Right cardiac atrium (tissue), 5 donors: ENCODE data around the gene ZRANB1. TPM values are rescaled to one million over a fixed set of nuclear protein-coding genes. Genes with fewer than 3 reads are reported as not detected.

Experiments
- ATAC-seq, 2 donors: fragments of 200-7000 bp; cut with Tn5 transposase; one replicate each; pipeline versions ENCODE4 v1.8.0 to v1.9.1; 2020; ENCODE audit warnings: moderate library complexity in 2 of 2, mild to moderate bottlenecking in 1 of 2
- DNase-seq, 3 donors: peaks; one replicate each; pipeline ENCODE4 v3.0.0-alpha.2; 2020
- H3K27ac ChIP-seq: one replicate; pipeline ENCODE4 v1.5.1; 2013; ENCODE audit warnings: mild to moderate bottlenecking, low read length, control low read depth, moderate library complexity
- H3K27me3 ChIP-seq: one replicate; pipeline ENCODE4 v1.6.1; 2013; ENCODE audit not compliant: control insufficient read depth, insufficient read depth
- H3K4me1 ChIP-seq: one replicate; pipeline ENCODE4 v1.6.1; 2013; ENCODE audit warnings: low read length; ENCODE audit not compliant: control insufficient read depth, insufficient read depth
- H3K4me3 ChIP-seq: one replicate; pipeline ENCODE4 v1.5.1; 2013; ENCODE audit warnings: low read length, control low read depth
- H3K9me3 ChIP-seq: one replicate; pipeline ENCODE4 v1.6.1; 2013; ENCODE audit warnings: low read length; ENCODE audit not compliant: control insufficient read depth
- WGBS: extraction: QIAGEN DNeasy Blood & Tissue Kit; methylation state at CpG from one replicate; pipeline ENCODE4 v1.1.7; 2013; 5-methylcytosine and 5-hydroxymethylcytosine counted together
- intact Hi-C, 4 donors: fragments of 100-400 bp; cut with DNase I; formaldehyde crosslinking; loops; one replicate each; pipeline versions ENCODE4 v1.11.0 to v1.14.0; 2022 to 2023
- polyA plus RNA-seq: library from polyadenylated mRNA; stranded (reverse); fragments of 200-250 nt; gene quantifications from one replicate; pipeline ENCODE4 v1.2.3, GENCODE V29; 2013
- total RNA-seq, 4 donors: library from RNA; stranded (reverse); fragmentation: NEBNext Ultra II Directional; extraction: Animal tissue kit (Norgen Biotek cat#: 25700); gene quantifications; one replicate each; pipeline ENCODE4 v1.2.1, GENCODE V29; 2021
- donor health status: healthy with polysubstance abuse.
- donor health status: DM: no; HTN: yes; CAD: no.
- donor health status: DM: no; HTN: no; CAD: no.
- donor health status: DM: no; HTN: yes; CAD: no; lungs with severe emphysema.
- donor health status: DM: yes; HTN: yes; CAD: no.

Gene ZRANB1
- total and polyA plus RNA-seq, 5 donors = 14.4 to 32.2 (median 27.7) TPM

GRCh38 chr10:124999433-125000365, 57.8 kb downstream of the ZRANB1 start:
- Histone ChIP-seq H3K27me3 (no peaks in the 10 kb centered on the region), H3K4me1 (peaks cover 23% of the 10 kb centered on the region), H3K9me3 (no peaks in the 10 kb centered on the region), H3K4me3 (no peak overlapping the region), H3K27ac (peak overlapping the region; percentile 49)
- intact Hi-C loops = loop anchor here in 2 of 4 donors (10.0 kb wide), 1 partner anchor 45 kb away; no protein-coding TSS in a partner anchor
- ATAC-seq (peak; percentile 66 to 68), DNase-seq (peak; percentile 76 to 90 (median 86))
- WGBS = 48% methylated on average over 29 of the region's 29 CpGs

DNA sequence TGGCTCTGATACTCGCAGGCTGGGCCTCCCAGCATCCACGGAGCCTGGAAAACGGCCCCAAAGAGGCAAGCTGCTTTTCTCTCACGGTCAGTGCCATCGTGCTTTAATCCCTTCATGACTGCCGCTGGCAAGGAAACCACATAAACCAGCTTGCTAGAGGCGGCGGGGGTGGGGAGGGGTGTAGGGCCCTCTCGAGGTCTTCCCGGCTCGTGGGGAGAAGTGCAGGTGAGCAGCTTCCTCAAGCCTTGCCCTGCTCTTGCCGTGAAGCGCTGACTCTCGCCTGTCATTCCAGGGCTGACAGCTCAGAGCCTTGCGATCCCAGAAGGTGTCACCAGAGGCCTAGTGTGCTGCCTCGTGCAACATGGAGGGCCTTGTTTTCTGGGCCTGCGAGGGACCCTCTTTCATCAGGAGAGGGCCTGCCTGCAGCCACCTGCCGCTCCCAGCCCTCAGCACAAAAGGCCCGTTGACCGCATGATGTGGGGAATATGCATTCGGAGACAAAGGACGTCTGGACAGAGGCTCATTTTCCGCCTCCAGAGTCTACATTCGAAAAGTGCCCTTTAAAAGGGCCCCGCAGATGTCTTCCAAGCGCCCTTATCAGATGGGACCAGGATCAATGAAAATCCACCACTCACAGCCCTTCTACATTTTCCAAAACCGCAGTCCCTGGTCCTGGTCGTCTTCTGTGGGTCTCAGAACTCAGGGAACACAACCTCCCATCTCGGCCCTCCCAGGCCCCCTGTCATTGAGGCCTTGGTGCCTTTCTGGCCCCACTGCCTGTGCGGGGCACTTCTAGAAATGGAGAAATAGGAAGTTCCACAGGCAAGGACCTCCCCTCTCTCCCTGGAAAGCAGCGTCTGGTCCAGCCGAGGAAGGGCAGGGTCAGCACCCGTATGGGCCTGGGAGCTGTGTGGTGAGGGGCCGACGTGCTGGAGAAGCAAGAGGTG, 58.7 kb downstream of the ZRANB1 start:
- Histone ChIP-seq H3K27ac (peak overlapping the region; percentile 46), H3K9me3 (no peaks in the 10 kb centered on the region), H3K4me3 (no peak overlapping the region), H3K4me1 (peaks cover 23% of the 10 kb centered on the region), H3K27me3 (no peaks in the 10 kb centered on the region)
- intact Hi-C loops = no loop called here
- WGBS = 48% methylated on average over 35 of the region's 35 CpGs
- DNase-seq = peak in 2 of 3 donors; percentile 59 to 71
- peak; percentile 16 to 25 for ATAC-seq

DNA sequence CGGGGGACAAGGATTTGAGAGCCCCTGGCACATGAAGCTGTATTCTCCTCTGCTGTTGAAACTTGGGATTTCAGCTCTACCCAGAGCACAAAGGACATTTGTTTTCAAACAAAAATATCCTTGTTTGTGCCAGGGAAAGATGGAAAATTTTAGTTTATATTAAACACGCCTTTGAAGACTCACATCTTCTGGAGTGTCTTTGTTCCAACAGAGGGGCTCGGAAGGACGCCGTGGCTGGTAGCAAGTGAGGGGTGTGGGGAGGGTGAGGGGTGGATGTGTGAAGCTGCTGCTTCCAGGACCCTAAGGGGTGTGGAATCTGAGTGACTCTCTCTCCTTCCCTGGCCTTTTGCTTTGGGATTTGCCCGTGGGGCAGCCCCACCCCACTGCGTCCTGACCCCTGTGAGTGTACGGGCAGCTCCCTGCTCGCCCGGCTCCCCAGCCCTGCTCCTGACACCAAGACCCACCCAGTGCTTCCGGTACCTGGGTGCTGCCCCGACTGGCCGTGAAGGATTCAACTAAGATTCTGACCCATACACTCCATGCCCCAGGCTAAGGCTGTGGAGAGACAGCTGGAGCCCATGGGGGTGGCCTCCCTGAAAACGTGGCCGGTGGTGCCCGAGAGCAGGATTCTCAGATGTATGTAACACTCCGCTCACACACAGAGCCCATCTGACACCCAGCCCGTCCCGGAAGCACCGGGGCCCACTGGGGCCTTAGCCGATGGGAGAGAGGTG, 59.6 kb downstream of the ZRANB1 start:
- Histone ChIP-seq H3K4me3 (no peak overlapping the region), H3K4me1 (peaks cover 23% of the 10 kb centered on the region), H3K27ac (peak overlapping the region; percentile 46), H3K9me3 (no peaks in the 10 kb centered on the region), H3K27me3 (no peaks in the 10 kb centered on the region)
- intact Hi-C loops = no loop called here
- WGBS = 46% methylated on average over 21 of the region's 21 CpGs
- peak in 2 of 3 donors; percentile 72 to 74 for DNase-seq
- peak; percentile 3 to 5 for ATAC-seq

- no peak overlapping the region for H3K4me3 ChIP-seq
- 66% methylated on average over 12 of the region's 12 CpGs for WGBS
- intact Hi-C loops = no loop called here
- H3K9me3 ChIP-seq = no peaks in the 10 kb centered on the region
- peak overlapping the region; percentile 0 for H3K27ac ChIP-seq
- DNase-seq (no peak), ATAC-seq (no peak)
- peaks cover 28% of the 10 kb centered on the region for H3K4me1 ChIP-seq
- H3K27me3 ChIP-seq = no peaks in the 10 kb centered on the region
Observed at GRCh38 chr10:125002047-125002422, 60.1 kb downstream of the ZRANB1 start.

GRCh38 chr10:125002423-125003145, 60.7 kb downstream of the ZRANB1 start:
- no peaks in the 10 kb centered on the region for H3K9me3 ChIP-seq
- WGBS = 80% methylated on average over 28 of the region's 28 CpGs
- no peak overlapping the region for H3K4me3 ChIP-seq
- H3K4me1 ChIP-seq = peaks cover 32% of the 10 kb centered on the region
- ATAC-seq (no peak), DNase-seq (peak in 2 of 3 donors; percentile 52 to 57)
- H3K27ac ChIP-seq = no peak overlapping the region
- H3K27me3 ChIP-seq = no peaks in the 10 kb centered on the region
- intact Hi-C loops = no loop called here

- WGBS = 87% methylated on average over 34 of the region's 34 CpGs
- ATAC-seq (no peak), DNase-seq (peak in 2 of 3 donors; percentile 51 to 61)
- Histone ChIP-seq H3K27ac (no peak overlapping the region), H3K9me3 (no peaks in the 10 kb centered on the region), H3K27me3 (no peaks in the 10 kb centered on the region), H3K4me1 (peaks cover 33% of the 10 kb centered on the region), H3K4me3 (no peak overlapping the region)
- intact Hi-C loops = no loop called here
Observed at GRCh38 chr10:125003146-125003900, 61.4 kb downstream of the ZRANB1 start.

DNA sequence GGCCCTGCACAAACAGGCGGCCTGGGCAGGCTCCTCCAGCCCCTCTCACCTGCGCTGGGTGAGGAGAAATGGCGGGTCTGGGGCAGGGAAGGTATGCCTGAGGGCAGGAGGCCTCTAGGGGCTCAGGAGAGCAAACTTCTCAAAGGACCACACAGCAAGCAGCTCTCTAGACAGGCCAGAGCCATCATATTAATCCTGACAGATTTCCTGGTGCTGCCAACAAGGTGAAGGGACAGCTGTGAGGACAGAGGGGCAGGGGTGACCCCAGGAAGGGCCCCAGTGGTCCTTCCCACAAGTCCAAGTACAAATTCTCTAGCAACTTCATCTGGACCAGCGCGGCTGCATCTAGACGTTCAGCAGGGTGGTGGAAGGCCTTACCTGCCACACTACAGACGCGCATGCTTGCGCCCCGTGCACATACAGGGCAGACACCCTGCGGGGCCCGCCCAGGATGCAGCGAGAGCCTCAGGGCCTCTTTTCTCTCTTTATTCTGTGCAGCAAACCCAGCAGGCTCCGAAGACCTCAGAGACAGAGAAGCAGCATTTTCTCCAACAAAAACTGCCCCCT, 62.1 kb downstream of the ZRANB1 start:
- intact Hi-C loops = no loop called here

GRCh38 chr10:125004571-125005311, 62.8 kb downstream of the ZRANB1 start:
- no peak overlapping the region for H3K4me3 ChIP-seq
- no peaks in the 10 kb centered on the region for H3K9me3 ChIP-seq
- peak in 1 of 3 donors; percentile 48 for DNase-seq
- ATAC-seq = no peak
- no peaks in the 10 kb centered on the region for H3K27me3 ChIP-seq
- intact Hi-C loops = loop anchor here in 1 of 4 donors (5.0 kb wide), 1 partner anchor 58 kb away; no protein-coding TSS in a partner anchor
- no peak overlapping the region for H3K27ac ChIP-seq
- H3K4me1 ChIP-seq = peaks cover 25% of the 10 kb centered on the region
- WGBS = 80% methylated on average over 19 of the region's 19 CpGs

More for the DNA sequence above, 62.1 kb downstream of the ZRANB1 start:
- Histone ChIP-seq H3K27ac (no peak overlapping the region), H3K4me1 (peaks cover 30% of the 10 kb centered on the region), H3K4me3 (no peak overlapping the region), H3K9me3 (no peaks in the 10 kb centered on the region), H3K27me3 (no peaks in the 10 kb centered on the region)
- WGBS = 93% methylated on average over 14 of the region's 14 CpGs
- peak in 1 of 3 donors; percentile 48 for DNase-seq
- ATAC-seq = no peak
